ENCODE results near the gene CFAP91.
A peak's percentile ranks its signal among the peaks of the same experiment; 100 is the strongest.

The CFAP91 gene

DNA sequence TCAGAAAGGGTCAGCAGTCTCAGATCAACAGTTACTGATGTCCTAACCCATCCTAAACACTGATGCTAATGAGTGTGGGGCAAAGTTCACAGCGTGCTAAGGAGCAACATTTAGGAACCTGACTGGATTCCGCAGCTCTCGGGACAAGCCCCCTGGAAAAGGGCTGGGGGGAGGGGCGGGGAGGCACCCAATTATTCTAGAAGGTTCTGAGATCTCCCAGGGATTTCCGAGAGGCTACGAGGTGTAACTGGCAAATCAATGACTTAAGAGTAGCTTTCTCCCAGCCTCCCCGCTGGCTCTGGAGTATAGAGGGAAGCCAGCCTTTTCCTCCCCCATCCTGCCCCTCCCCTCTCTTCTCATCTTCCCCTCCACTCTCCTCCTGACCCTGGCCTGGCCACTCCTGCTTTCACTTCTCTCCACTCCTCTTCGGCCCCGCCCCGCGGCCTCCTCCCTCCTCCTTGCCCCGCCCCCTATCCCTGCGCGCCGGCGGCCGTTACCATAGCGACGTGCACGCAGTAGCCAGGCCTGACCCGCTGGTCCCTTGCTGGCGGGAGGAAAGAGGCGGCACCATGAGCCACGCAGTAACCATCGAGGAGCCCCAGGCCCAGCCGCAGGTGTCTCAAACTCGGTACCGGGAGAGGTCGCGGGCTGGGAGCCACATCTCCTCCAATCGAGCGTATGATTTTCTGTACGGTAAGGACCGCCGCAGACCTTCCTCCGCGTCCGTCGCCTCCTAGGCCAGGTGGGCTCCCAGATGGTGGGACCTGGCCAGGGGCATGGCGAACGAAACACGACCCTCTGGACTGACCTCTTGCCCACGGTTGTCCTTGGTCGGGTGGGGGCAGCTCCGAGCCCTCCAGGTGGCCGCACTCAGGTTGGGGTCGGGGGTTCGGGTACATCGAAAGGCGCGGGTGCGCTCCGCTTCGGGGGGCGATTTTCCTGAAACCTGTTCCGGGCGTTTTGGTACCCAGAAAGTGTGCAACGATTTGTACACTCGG lies at the start of gene CFAP91:
Gene CFAP91, plus strand, starts transcription at position 493 of the 998 bp plus-strand sequence. Its CDS starts 77 bp downstream, at position 570.
- DNase-seq = peak; percentile 95 to 97

DNA sequence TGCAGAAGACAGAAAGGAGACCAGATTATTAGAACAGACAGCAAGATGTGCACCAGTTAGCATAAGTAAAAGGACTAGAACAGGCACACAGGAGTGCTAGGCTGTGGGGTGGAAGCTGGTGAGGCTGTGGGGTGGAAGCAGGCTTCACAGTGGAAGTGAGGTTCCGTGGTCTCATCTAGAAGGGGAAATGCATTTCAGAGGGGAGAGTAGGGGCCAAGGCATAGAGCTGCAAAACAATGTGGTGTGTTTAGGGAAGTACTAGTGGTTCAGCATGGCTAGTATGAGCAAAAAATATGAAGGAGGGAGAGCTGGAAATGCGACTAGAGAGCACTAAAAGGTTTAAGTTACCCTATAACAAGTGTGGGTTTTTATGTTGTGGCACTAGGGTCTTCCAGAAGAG lies 48.9 kb upstream of the CFAP91 start:
- no peak for DNase-seq

DNA sequence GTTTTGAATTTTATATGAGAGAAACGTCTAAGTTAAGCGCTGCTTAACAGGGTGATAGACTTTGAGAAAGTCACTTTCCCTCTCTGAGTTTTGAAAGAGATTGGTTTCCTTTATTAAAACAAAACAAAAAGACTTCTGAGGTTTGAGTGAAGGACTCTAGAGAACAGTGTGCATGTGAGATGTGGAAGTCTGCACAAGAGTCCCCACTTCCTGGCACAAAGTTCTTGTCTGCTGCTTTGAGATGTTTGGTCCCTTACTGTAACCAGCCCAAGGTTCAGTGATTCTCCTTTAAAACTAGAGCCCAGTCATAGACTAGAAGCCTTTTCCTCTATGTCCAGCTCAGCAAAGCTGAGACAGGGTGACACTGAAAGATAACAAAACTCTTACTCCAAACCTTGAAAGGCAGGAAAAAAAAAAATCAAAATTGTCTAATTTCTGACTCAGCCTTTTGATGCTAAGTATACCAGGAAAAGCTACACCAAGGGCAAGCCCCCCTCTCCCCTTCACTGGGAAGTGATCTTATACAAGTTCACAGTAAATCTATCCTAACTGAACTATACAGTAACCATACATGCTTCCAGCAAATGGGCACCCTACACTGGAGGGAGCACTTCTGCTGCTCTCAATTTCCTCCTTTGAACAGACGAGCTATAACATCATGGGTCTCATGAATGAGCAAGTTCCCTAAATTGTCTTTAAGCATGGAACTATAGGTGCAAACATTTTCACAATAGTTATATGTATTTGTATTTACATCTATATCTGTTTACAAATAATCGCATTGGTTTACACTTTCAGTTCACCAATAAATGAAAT lies 44.7 kb upstream of the CFAP91 start:
- DNase-seq = no peak

DNA sequence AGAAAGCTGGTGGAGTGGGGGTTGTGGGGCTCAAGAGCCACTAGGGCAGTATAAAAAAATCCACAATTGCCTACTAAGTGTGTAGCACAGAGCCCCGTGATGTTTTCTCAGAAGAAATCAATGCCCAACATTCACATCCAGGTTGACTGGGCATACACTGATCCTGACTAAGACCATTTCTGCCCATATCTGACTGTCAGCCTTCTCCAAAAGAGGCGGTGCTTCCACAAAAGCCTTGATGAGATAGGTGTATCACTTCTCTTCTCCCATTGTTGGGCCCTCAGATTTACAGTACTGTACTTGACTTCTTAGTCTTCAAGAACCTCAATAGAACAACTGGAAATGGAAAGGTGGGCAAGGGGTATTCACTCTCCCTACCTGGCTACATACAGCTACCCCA lies 43.8 kb upstream of the CFAP91 start:
- no peak for DNase-seq

DNA sequence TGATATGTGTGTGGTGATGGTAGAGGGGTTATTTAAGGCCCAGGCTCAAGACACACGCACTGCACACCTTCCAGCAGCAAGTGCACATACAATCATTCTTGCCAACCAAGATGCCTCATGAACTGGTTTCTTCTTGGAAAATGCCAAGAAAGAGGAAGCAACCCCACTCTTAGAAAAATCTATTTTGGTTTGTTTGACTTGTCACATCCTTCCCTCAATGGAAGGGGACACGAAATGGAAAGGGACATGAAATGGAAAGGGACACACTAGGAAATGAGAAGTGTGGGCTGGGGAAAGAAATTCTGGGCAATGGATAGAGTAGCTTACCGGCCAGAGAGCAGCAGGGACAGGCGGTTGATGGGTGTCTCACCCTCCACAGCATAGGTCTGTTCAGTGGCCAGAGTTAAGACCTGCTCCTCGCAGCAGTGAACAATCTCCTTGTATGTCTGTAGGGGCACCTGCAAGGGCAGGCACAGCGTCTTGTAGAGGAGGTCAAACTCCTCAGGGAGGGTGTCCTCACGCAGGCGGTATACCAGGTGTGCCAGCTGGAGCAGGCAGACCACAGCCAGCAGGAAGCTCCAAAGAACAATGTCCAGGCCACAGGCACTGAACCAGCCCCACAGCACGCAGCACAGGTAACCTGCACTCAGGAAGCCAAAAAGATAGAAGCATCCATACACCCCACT lies 43.1 kb upstream of the CFAP91 start:
- DNase-seq = no peak

DNA sequence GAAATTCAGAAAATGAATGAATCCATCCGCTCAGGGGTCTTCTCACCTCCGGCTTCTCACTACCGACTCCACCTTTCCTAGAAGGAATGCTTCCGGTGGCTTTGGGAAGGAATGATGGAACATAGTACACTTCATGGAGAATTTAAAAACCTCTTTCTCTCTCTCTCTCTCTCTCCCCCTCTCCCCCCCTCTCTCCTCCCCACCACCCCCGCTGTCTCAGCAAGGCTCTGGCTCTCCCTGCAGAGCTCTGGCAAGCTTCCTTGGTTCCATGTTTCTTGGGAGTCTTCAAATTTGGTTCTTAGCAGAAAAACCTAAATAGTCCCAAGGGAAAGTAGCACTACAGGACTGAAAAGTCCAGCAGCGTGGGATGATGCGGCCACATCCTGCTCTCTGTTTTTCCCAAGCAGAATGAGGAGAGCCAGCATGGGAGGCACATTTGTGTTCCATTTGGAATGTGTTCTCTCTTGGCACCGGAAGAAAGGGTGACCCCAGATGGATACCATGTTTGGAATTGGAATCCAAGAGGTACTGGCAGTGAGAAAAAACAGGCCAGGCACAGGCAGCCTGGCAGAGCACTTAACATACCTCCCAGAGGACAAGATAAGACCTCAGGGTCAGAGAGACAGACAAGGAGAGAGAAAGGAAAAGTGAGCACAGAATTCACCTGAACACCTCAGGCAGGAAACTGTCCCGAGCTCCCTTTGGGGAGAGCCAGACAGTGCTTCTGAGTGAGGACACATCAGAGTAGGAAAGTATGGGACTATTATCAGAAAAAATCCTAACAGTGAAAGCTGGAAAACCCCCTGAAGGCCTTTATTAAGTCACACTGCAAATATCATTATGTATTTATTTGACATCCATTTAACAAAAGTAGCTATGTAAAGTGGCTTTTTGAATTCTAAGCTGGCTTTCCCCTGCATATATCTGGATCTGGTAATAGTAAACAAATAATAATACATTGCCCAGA lies 42.1 kb upstream of the CFAP91 start, which contains the start of gene POPDC2:
Gene POPDC2, minus strand, starts transcription at position 116 of the 967 bp plus-strand sequence. CDS start 166 bp downstream, outside the sequence.
- DNase-seq = no peak

DNA sequence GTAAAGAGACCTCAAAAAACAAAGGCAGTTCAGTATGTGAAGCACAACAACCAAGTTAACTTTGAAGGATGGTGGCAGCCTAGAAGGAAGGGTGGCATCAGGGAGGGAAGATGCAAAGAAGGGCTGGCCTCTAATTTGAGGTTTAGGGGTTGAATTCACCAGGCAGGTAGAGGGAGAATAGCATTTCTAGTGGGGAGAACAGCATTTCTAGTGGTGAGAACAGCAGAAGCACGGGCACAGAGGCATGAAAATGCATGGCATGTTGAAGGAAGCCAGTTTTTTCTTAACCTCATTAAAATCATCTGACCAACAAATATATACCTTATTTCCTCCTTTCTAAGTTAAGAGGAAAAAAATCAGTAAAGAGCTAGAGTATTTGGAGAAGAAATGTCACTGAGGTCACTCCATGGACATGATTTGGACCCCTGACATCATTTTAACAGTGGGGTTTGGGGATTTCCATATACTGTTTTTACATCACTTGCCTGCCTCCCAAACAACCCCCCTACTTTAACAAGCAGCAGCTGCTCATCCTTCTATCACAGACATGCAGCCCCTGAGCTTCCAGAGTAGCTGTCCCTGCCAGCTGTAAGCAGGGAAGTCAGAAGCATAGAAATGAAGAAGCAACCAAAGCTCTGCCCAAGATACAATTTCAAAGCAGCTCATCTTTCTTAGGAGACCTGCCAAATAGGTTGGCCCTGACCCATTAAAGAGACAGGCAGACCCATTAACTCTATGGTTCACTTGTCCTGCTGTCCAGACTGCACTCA lies 40.0 kb upstream of the CFAP91 start:
- no peak for DNase-seq

DNA sequence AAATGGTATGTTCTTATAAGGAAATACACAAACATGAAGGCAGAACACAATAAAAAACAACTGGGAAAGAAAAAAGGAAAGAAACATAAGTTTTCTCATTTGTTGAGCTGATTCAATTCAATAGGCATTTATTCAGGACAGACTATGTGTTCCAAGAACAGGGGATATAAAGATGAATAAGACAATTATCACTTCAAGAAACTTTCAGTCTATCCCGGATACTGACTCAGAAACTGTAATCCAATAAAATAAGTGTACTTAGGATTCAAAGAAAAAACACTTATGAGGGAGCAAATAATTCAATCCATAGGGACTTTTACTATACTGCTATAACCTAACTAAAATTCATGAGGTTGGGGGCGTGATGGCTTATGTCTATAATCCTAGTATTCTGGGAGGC lies 38.9 kb upstream of the CFAP91 start:
- no peak for DNase-seq

DNA sequence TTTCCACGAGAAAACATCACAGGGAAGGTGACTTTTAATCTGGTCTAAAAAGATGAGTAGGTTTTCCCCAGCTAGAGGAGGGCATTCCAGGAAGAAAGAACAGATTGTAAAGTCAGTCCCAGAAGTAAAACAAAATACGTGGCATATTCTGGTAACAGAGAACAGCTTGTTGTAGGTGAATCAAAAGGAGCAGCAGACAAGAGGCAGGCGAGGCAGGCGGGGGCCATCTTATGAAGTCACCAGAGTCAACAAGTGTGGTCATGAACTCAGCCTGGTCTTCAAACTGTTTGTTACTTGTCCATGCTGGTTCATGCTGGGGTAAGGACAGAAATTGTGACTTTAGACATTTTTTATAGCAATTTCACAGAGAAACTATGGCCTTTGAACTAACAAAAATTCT lies 38.5 kb upstream of the CFAP91 start:
- DNase-seq = no peak

DNA sequence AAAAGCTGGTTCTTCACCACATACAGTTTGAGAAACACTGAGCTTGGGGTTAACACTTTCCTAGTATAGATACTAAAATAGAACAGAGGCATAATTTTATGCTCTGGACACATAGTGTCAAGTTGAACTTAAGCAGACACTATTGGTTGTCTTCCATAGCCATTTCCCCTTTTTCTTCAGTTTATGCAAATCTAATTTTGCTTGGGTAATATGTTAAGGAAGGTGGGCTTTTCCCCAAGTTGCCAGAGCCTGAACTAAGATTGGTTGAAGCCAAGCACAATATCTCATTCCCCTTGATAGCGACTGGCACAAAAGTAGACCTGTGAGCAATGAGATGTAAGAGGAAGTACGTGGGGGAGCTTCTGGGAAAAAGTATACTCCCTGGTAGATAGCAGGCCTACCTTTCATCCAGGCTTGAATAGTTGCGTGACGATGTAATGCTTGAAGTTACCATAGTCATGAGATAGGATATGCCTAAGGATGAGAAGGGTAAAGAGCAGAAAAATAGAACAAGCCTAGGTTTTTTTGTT lies 37.9 kb upstream of the CFAP91 start:
- DNase-seq = no peak

DNA sequence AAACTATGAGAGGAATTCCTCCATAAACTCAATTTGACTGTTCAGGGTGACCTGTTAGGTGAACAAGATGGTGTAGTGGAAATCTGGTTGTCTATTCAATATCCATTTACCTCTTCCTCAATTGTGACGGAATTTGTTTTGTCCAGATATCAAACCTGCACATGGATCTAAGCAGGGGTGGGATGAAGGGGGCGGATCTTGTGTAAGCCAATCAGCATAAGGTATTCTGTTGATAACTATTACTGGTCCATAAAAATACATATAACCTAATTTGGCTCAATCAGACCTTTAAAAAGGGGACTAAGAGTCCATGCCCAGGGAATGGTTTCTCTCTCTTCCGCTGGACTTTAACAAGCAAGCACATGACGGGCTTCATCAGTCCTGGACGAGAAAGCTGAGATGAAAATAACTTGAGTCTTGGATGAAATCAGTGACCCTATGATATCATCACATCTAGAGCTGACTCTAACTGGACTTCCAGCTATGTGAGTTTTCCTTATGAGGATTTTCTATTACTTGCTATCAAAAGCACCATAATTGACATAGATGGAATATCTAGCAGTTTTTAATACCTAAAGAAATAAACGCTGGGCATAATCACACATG lies 36.8 kb upstream of the CFAP91 start:
- DNase-seq = no peak

DNA sequence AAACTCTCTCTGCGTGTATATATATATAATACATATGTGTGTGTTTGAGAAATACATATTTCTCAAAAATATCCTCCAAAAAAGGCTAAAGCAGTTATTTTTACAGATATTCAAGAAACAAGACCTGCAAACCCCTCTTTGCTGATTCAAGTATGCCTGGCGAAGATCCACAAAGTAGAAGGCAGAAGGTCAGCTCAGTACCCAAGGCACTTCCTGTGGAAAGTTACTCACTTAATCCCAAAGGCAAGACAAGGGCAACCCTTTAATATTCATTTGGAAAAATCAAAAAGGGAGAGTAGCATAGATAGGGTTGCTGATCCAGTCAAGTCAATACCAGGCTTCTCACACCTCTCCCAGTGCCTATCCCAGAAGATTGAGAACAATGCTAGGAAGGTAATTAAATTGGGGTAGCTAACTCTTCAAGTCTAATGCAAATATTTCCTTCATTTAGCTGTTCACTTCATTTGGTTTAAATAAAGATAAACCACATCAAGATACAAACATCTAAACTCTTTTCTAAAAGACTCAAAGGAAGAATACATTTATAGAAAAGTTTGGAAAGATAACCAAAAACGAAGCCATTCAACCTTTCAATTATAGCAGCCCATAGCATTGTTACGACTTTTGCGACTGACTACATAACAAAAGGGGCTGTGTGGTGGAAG lies 32.8 kb upstream of the CFAP91 start:
- no peak for DNase-seq

DNA sequence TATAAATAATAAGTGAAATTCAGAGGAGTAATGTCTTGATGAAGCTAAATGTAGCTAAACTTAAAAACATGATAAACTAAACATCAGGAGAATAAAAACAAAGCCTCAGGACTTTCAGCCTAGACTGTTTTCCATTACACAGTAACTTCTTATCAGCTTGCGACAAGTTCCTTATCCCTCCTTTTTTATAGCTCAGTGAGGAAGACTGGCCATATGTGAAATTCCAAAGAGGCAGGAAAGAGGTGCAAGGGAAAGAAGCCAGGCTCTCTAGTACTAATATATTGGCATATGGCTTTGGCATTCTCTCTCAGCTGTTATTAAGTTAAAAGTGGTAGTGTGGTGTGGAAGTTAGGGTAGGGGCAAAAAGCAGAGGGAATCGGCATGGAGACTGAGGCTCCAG lies 30.0 kb upstream of the CFAP91 start:
- no peak for DNase-seq

DNA sequence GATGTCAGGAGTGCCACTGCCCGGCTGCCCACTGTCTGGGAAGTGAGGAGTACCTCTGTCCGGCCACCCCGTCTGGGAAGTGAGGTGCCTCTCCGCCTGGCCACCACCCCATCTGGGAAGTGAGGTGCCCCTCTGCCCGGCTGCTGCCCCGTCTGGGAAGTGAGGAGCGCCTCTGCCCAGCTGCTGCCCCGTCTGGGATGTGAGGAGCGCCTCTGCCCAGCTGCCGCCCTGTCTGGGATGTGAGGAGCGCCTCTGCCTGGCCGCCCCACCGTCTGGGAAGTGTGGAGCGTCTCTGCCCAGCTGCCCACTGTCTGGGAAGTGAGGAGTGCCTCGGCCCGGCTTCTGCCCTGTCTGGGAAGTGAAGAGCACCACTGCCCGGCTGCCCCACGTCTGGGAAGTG lies 28.9 kb upstream of the CFAP91 start:
- DNase-seq = no peak

DNA sequence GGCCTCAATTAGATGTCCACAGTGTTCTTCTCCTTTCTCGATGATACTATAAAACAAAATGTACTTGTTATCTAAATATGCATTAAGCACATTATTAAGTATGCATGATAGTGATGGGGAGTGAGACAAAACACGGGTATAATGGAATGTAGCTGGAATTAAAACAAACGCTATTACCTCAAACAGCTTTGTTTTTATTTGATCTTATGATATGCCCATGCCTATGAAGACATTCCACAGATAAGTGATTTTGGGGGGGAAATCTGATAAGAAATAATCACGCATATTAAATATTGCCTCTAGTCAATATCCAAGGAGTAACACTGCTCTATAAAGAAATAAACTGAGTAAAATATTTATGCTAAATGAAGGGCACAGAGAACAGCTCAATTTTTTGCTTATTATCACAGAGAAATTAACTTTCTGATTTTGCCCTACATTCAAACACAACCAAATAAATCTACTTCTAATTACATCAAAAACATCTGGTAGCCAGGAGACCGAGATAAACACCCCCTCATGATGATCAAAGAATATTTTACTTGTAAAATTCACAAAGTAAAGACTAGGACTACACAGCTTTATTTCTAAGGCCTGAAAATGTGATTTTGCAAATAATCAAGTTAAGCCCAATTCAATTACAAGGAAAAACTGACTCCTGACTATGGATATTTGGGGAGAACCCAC lies 27.5 kb upstream of the CFAP91 start:
- no peak for DNase-seq

DNA sequence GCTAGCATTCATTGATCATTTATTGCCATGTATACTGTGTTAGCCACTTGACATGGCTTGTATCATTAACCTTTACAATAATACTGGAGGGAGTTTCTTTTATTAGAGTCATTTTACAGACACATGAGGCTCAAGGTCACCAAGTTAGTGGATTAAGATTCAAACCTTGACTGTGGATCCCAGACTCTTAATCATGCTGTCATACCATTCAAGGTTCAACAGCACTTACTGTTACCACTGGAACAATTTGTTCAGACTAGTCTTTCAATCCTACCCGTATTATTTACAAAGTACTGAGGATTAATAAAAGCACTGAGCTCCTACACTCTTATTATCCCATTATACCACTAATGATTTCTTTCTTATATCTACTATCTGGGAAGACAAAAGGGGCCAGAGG lies 26.8 kb upstream of the CFAP91 start:
- no peak for DNase-seq

DNA sequence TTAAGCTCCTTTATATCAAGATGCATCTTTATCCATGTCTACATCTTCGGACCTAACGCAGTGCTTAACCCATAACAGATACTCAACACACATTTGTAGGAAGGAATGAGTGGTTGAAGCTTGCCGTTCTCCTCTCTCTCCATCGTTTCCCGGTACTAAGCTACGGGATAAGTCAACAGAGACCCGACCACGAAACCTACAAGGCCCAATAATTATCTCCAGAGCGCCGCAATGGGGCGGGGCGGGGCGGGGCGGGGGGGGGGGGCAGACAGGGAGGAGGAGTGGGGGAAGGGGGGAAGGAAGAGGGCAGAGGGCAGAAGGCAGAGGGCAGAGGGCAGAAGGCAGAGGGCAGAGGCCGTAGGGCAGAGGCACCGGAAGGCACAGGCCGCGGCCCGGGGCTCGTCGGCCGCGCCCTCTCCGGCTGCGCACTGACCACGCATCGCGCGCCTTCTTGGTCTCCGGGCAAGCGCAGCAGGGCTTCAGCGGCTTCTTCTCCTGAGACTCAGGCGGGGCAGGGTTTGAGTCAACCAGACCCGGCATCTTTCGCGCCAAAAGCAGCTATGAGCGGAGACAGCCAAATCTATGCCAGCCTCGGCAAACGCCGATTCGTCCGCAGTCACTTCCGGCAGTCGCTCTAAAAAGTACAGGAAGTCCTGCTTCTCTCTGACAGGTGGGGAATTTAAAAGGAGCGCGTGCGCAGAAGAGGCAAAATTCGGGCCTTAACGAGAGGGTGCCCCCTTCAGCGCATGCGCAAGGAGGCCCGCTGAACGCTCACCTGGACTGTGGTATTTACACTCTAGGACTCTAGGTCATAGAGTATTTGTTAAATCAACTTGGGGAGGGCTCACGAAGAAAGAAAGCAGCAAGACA lies 25.8 kb upstream of the CFAP91 start, which contains the start of gene COX17:
Gene COX17, minus strand, starts transcription at position 636 of the 870 bp plus-strand sequence. Its CDS starts 96 bp downstream, at position 540.
- peak; percentile 99 for DNase-seq

DNA sequence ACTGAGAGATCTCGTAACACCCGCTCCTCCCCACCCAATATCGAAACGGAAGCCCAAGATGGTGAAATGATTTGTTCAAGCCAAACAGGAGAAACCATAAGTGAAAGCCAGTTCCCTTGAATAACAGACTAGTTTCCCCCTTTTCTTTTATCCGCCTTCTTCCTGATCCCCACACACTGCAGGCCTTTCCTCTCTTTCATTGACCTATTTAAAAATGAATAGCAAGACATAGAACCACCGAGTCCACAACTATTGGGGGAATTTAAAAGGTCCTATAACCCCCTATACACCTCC lies 25.2 kb upstream of the CFAP91 start:
- DNase-seq = no peak

Measured in NCI-H524 (cell line).